ENCODE results near the gene LDLRAD4. TPM values are rescaled to one million over a fixed set of nuclear protein-coding genes. Genes with fewer than 3 reads are reported as not detected.

LDLRAD4 gene
- total RNA-seq, 1 experiment from 2014 or later: not detected

GRCh38 chr18:13587937-13588336 lies 369.4 kb downstream of the LDLRAD4 start:
- H3K79me2 ChIP-seq (ENCODE audit: low read length): no peaks in the 10 kb centered on the region
- no peak overlapping the region for H3K4me2 ChIP-seq (ENCODE audit: low read length)
- no peaks in the 10 kb centered on the region for H3F3A ChIP-seq (ENCODE audit: low read length, unreplicated experiment)
- no peak overlapping the region for H3K9ac ChIP-seq (ENCODE audit: low read length)
- H3K4me1 ChIP-seq (ENCODE audit: insufficient read depth, low read length): no peaks in the 10 kb centered on the region
- DNase-seq: no peak
- no peaks in the 10 kb centered on the region for H3K9me3 ChIP-seq (ENCODE audit: low read length)
- TF ChIP-seq EZH2phosphoT487 (IDR thresholded peaks at IDR 0.05; ENCODE audit: borderline replicate concordance, low read length): no peak
- TF ChIP-seq CTCF (conservative IDR thresholded peaks at IDR 0.05; ENCODE audit: low read depth, low read length): no peak
- ChIA-PET POLR2A (ENCODE audit: unreplicated experiment) (no interaction called here), CTCF (no interaction called here)
- H4K20me1 ChIP-seq (ENCODE audit: low read length): no peaks in the 10 kb centered on the region
- H3K4me3 ChIP-seq (ENCODE audit: low read length): no peak overlapping the region
- no peak for ATAC-seq
- intact Hi-C loops (cut with micrococcal nuclease): no loop called here
- H3K27me3 ChIP-seq (ENCODE audit: low read length): peaks cover 58% of the 10 kb centered on the region
- no peak overlapping the region for H3K27ac ChIP-seq (ENCODE audit: low read length)
- no peak overlapping the region for H2AFZ ChIP-seq (ENCODE audit: low read length)
- H3K36me3 ChIP-seq (ENCODE audit: low read depth, low read length): no peaks in the 10 kb centered on the region
- BruUV-seq (replicated peaks): no TSS peak
- H3K9me2 ChIP-seq (replicated peaks; ENCODE audit: low read length): no peaks in the 10 kb centered on the region

GRCh38 chr18:13589316-13589715 lies 370.8 kb downstream of the LDLRAD4 start:
- H3K4me1 ChIP-seq (ENCODE audit: insufficient read depth, low read length): no peaks in the 10 kb centered on the region
- H3K9me3 ChIP-seq (ENCODE audit: low read length): no peaks in the 10 kb centered on the region
- no peak for DNase-seq
- H3K4me3 ChIP-seq (ENCODE audit: low read length): no peak overlapping the region
- no peak overlapping the region for H3K27ac ChIP-seq (ENCODE audit: low read length)
- H3K9me2 ChIP-seq (replicated peaks; ENCODE audit: low read length): no peaks in the 10 kb centered on the region
- ChIA-PET CTCF (no interaction called here), POLR2A (ENCODE audit: unreplicated experiment) (no interaction called here)
- H3K9ac ChIP-seq (ENCODE audit: low read length): no peak overlapping the region
- H2AFZ ChIP-seq (ENCODE audit: low read length): no peak overlapping the region
- no peak for ATAC-seq
- TF ChIP-seq EZH2 (IDR thresholded peaks at IDR 0.05; ENCODE audit: low read length, unreplicated experiment): no peak
- no peak for TF ChIP-seq EZH2phosphoT487 (IDR thresholded peaks at IDR 0.05; ENCODE audit: borderline replicate concordance, low read length)
- TF ChIP-seq CTCF (conservative IDR thresholded peaks at IDR 0.05; ENCODE audit: low read depth, low read length): no peak
- H4K20me1 ChIP-seq (ENCODE audit: low read length): no peaks in the 10 kb centered on the region
- BruUV-seq (replicated peaks): no TSS peak
- H3K36me3 ChIP-seq (ENCODE audit: low read depth, low read length): no peaks in the 10 kb centered on the region
- no peaks in the 10 kb centered on the region for H3F3A ChIP-seq (ENCODE audit: low read length, unreplicated experiment)
- no peak overlapping the region for H3K4me2 ChIP-seq (ENCODE audit: low read length)
- intact Hi-C loops (cut with micrococcal nuclease): no loop called here
- peaks cover 60% of the 10 kb centered on the region for H3K27me3 ChIP-seq (ENCODE audit: low read length)
- H3K79me2 ChIP-seq (ENCODE audit: low read length): no peaks in the 10 kb centered on the region

GRCh38 chr18:13589943-13590342 lies 371.4 kb downstream of the LDLRAD4 start:
- H3K4me3 ChIP-seq (ENCODE audit: low read length): no peak overlapping the region
- ChIA-PET POLR2A (ENCODE audit: unreplicated experiment) (no interaction called here), CTCF (no interaction called here)
- TF ChIP-seq CTCF (conservative IDR thresholded peaks at IDR 0.05; ENCODE audit: low read depth, low read length): no peak
- no peak for TF ChIP-seq EZH2phosphoT487 (IDR thresholded peaks at IDR 0.05; ENCODE audit: borderline replicate concordance, low read length)
- no peak for TF ChIP-seq EZH2 (IDR thresholded peaks at IDR 0.05; ENCODE audit: low read length, unreplicated experiment)
- no peak overlapping the region for H2AFZ ChIP-seq (ENCODE audit: low read length)
- no peaks in the 10 kb centered on the region for H3F3A ChIP-seq (ENCODE audit: low read length, unreplicated experiment)
- no peak for DNase-seq
- no peaks in the 10 kb centered on the region for H3K79me2 ChIP-seq (ENCODE audit: low read length)
- H3K36me3 ChIP-seq (ENCODE audit: low read depth, low read length): no peaks in the 10 kb centered on the region
- H4K20me1 ChIP-seq (ENCODE audit: low read length): no peaks in the 10 kb centered on the region
- no peak overlapping the region for H3K27ac ChIP-seq (ENCODE audit: low read length)
- H3K4me1 ChIP-seq (ENCODE audit: insufficient read depth, low read length): no peaks in the 10 kb centered on the region
- no TSS peak for BruUV-seq (replicated peaks)
- intact Hi-C loops (cut with micrococcal nuclease): no loop called here
- H3K9ac ChIP-seq (ENCODE audit: low read length): no peak overlapping the region
- no peaks in the 10 kb centered on the region for H3K9me3 ChIP-seq (ENCODE audit: low read length)
- peaks cover 53% of the 10 kb centered on the region for H3K27me3 ChIP-seq (ENCODE audit: low read length)
- H3K9me2 ChIP-seq (replicated peaks; ENCODE audit: low read length): no peaks in the 10 kb centered on the region
- ATAC-seq: no peak
- H3K4me2 ChIP-seq (ENCODE audit: low read length): no peak overlapping the region
